ENCODE data around the gene ARHGAP29.
A peak's percentile ranks its signal among the peaks of the same experiment; 100 is the strongest.

The ARHGAP29 gene

DNA sequence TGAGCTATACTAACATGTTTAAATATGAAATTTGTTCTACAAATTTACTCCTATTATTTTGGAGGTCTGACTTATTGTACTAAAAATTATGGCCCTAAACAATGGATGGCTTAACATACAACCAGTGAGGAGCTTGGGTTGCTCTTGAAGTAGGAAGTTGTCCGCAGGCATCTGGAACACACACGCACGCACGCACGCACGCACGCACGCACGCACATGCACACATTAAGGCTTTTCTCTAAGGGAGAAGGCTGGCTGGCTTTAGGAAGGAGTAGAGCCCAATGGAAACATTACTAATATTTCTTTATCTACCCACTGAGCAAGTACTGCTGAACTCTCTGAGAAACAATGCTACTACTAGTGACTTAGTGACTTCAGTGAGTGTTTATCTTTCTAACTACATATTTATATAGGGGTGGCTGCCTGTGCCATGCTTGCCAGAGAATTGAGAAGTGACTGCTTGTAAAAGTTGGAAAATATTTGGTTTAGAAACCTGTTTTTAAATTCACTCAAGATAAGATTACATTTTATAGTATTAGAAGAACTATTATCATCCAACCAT is 16.2 kb upstream of the ARHGAP29 start:
- Mint-ChIP-seq H3K4me1 (no peaks in the 10 kb centered on the region), H3K9me3 (no peaks in the 10 kb centered on the region), H3K4me3 (no peak overlapping the region), H3K36me3 (ENCODE audit: low read depth) (no peaks in the 10 kb centered on the region), H3K27ac (no peak overlapping the region), H3K27me3 (ENCODE audit: low read depth, poor library complexity) (peaks cover 32% of the 10 kb centered on the region)
- TF ChIP-seq, protein P1, sequence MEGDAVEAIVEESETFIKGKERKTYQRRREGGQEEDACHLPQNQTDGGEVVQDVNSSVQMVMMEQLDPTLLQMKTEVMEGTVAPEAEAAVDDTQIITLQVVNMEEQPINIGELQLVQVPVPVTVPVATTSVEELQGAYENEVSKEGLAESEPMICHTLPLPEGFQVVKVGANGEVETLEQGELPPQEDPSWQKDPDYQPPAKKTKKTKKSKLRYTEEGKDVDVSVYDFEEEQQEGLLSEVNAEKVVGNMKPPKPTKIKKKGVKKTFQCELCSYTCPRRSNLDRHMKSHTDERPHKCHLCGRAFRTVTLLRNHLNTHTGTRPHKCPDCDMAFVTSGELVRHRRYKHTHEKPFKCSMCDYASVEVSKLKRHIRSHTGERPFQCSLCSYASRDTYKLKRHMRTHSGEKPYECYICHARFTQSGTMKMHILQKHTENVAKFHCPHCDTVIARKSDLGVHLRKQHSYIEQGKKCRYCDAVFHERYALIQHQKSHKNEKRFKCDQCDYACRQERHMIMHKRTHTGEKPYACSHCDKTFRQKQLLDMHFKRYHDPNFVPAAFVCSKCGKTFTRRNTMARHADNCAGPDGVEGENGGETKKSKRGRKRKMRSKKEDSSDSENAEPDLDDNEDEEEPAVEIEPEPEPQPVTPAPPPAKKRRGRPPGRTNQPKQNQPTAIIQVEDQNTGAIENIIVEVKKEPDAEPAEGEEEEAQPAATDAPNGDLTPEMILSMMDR (IDR thresholded peaks at IDR 0.05), result no peak
- DNase-seq, result no peak

DNA sequence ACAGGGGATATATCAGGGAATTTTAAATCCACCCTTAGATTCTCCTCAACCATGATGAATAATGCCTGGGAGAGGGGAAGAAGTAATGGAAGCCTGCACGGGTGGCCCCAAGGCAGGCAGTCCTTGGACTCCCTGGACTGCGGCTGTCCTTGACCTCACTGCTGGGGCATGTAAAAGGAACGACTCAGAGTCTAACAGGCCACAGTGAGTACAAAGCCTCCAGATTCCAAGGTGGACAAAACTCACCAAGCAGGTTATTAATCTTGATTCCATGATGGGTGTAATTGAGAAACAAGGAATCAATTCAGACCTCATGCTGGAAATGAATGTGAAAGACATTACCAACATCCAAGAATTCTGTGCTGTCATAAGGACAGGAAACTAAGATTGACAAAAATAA is 13.0 kb upstream of the ARHGAP29 start:
- no peak overlapping the region for H3K27ac Mint-ChIP-seq
- no peak overlapping the region for H3K4me3 Mint-ChIP-seq
- DNase-seq, result no peak
- peaks cover 60% of the 10 kb centered on the region for H3K27me3 Mint-ChIP-seq (ENCODE audit: low read depth, poor library complexity)
- H3K4me1 Mint-ChIP-seq, result peaks cover 17% of the 10 kb centered on the region
- TF ChIP-seq, protein P1 (IDR thresholded peaks at IDR 0.05), result no peak
- no peaks in the 10 kb centered on the region for H3K36me3 Mint-ChIP-seq (ENCODE audit: low read depth)
- no peaks in the 10 kb centered on the region for H3K9me3 Mint-ChIP-seq

DNA sequence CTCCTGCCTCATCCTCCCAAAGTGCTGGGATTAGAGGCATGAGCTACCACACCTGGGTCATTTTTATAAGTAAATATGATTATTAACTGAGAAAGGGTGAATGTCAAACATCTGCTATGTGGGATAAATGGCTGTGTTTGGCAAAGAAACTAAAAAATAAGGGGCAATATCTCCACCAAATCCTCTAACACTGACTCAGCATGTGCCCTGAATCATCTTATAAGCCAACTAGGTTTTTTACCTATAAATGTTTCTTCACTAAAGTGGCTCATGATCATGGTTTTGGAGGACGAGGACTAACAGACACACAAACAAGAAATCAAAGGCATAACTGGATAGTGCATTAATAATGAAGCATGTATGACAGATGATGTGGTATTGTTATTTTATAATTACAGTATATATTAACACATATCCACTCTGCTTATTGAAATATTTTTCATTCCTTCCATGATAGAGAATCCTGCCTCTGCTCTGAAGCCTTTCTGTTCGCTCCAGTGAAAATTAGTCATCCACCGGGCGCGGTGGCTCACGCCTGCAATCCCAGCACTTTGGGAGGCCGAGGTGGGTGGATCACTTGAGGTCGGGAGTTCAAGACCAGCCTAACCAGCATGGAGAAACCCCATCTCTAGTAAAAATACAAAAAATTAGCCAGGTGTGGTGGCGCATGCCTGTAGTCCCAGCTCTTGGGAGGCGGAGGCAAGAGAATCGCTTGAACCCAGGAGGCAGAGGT is 11.7 kb upstream of the ARHGAP29 start:
- H3K4me3 Mint-ChIP-seq, result no peak overlapping the region
- H3K27me3 Mint-ChIP-seq (ENCODE audit: low read depth, poor library complexity), result peaks cover 72% of the 10 kb centered on the region
- no peak for DNase-seq
- peaks cover 7% of the 10 kb centered on the region for H3K9me3 Mint-ChIP-seq
- peaks cover 17% of the 10 kb centered on the region for H3K4me1 Mint-ChIP-seq
- TF ChIP-seq, protein P1 (IDR thresholded peaks at IDR 0.05), result no peak
- H3K36me3 Mint-ChIP-seq (ENCODE audit: low read depth), result peaks cover 3% of the 10 kb centered on the region
- no peak overlapping the region for H3K27ac Mint-ChIP-seq

DNA sequence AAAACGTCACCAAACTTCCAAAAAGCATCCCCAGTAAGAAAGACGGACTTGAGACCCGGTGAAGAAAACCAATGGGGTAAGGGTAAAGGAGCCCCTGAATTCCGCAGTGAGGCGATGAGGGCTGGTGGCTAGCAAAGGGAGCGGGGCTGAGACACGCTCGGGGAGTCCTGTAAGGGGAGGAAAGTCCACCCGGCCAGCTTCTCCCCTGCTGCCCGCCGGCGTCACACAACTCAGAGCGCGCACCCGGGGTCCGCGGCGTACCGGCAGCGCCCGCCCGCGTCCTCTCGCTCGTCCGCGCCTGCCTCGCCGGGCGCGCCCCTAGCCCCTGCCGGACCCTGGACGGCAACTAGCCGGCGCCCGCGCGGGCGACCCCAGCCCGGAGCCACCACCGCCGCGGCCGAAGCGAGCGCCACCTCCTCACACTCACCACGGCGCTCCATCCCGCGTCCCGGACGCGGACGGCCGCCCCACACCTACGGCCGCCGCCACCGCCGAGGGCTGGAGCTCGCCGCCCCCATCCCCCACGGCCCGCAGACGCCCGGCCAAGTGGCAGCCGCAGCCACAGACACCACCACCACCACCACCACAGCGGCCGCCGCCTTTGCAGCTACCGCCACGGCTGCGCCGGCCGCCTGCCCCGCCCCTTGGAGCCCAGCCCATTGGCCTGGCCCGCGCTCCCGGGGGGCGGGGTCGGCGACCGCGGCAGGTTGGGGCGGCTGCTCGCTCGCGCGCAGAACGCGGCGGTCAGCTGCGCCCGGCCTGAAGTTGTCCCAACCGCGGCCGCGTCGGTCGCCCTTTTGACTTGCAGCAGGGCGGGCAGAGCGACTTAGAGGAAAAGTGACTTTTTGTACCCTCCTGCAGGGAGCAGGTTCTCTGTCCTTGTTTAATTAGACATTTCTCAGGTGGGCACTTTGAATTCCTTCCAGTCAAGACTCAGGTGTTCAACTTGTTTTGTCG is 10.0 kb upstream of the ARHGAP29 start:
- no peak overlapping the region for H3K27ac Mint-ChIP-seq

DNA sequence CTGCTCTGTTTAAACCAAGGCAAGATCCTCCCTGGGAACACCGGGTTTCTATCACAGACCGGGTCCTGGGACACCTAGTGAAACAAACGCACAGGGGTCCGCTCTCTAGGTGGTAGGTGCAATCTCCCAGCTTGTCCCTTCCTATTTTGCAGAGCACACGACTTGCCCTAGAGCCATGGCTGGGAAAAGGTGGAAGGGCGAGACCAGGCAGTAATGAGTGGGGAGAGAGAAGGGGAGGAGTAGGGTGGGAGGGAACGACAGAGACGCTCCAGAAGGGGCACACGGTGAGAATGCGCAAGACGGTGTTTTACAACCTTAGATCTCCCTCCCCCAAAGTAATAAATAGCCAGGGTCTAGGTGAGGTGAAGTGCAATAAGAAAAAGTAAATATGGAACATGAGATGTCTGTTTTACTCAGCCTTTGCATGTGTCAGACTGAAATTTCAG is 9.3 kb upstream of the ARHGAP29 start:
- peaks cover 19% of the 10 kb centered on the region for H3K36me3 Mint-ChIP-seq (ENCODE audit: low read depth)
- peak; percentile 11 for DNase-seq
- H3K27ac Mint-ChIP-seq, result no peak overlapping the region
- H3K4me1 Mint-ChIP-seq, result peaks cover 17% of the 10 kb centered on the region
- peaks cover 74% of the 10 kb centered on the region for H3K27me3 Mint-ChIP-seq (ENCODE audit: low read depth, poor library complexity)
- peaks cover 31% of the 10 kb centered on the region for H3K9me3 Mint-ChIP-seq
- peak overlapping the region; percentile 88 for H3K4me3 Mint-ChIP-seq
- TF ChIP-seq, protein P1 (IDR thresholded peaks at IDR 0.05), result no peak

More for the DNA sequence above, 10.0 kb upstream of the ARHGAP29 start:
- Mint-ChIP-seq H3K4me3 (peak overlapping the region; percentile 88), H3K36me3 (ENCODE audit: low read depth) (peaks cover 16% of the 10 kb centered on the region), H3K9me3 (peaks cover 24% of the 10 kb centered on the region), H3K27me3 (ENCODE audit: low read depth, poor library complexity) (peaks cover 75% of the 10 kb centered on the region), H3K4me1 (peaks cover 17% of the 10 kb centered on the region)
- peak; percentile 95 for DNase-seq
- TF ChIP-seq, protein P1 (IDR thresholded peaks at IDR 0.05), result no peak
